Occipital lobe (tissue), 2 donors: ENCODE data around the gene LPIN1. TPM values are rescaled to one million over a fixed set of nuclear protein-coding genes. Genes with fewer than 3 reads are reported as not detected.

Source experiments
- DNase-seq: peaks from one replicate; lab custom pipeline; 2025; lab: John Stamatoyannopoulos, UW
- total RNA-seq: library from RNA; depleted of rRNA; stranded (reverse); fragments of >200 nt; gene quantifications from one replicate; pipeline ENCODE4 v1.2.3, GENCODE V29; 2014

LPIN1 gene
- total RNA-seq, 1 donor from 2014 or later, result 26.7 TPM

DNA sequence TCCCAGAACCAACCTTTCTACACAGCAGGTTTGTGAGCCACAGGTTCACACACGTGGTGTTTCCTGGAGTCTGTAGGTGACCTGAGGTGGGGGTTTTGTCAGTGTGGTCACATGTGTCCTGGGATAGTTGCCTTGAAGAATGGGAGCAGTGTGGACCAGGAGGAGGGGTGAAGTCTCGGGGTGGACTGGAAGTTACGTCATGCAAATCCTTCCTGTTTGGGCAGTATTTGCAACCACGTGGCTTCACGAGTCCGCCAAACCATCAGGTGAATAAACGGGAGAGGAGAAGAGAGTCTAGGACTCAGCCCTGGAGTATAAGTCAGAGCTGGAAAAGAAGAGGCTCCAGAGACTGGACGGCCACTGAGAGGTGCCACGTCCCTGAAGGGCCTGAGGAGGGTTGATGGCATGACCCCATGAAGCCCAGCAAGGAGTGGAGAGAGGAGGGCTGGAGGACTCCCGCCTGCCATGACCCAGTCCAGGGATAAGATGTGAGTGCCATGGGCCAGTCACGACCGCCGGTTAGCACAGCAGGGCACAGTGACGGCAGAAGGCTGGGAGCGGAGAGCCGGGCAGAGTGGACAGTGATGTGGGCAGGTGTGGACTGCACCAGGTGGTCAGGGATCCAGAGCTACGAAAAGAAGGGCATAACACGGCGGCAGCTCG, 16.5 kb downstream of the LPIN1 start:
- no peak for DNase-seq

DNA sequence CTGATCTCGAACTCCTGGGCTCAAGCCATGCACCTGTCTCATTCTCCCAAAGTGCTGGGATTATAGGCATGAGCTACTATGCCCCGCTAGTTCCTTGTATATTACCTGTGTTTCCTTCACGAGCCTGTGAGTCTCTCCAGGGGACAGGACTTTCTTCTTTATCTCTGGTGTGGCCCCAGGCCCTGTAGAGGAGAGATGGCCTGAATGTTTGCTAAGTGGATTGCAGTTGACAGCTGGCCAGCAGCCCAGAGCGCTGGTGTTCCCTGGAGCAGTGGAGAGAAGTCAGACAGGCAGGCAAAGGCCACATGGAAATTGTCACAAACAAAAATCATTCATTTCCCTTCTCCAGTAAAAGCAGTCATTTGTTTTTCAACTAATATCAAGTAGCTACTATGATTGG, 17.9 kb downstream of the LPIN1 start:
- DNase-seq, result no peak

DNA sequence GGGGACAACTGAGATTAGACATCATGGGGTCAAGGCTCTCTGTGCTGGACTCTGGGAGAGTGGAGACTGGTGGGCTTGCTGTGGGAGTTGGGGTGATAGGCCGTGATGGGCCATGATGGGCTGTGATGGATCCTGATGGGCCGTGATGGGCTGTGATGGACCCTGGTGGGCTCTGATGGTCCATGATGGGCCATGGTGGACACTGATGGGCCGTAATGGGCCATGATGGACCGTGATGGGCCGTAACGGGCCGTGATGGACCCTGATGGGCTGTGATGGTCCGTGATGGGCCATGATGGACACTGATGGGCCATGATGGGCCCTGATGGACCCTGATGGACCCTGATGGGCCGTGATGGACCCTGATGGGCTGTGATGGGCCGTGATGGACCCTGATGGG, 18.5 kb downstream of the LPIN1 start:
- no peak for DNase-seq

DNA sequence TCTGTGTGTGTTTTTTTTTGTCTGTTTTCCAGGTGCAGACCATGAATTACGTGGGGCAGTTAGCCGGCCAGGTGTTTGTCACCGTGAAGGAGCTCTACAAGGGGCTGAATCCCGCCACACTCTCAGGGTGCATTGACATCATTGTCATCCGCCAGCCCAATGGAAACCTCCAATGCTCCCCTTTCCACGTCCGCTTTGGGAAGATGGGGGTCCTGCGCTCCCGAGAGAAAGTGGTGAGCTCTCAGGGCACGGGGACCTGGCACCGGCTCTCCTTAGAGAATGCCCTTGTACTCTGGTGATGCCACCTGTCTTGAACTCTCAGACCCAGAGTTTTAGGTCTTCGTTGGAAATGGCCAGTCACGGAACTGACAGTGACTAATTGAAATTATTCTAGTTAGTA, 19.1 kb downstream of the LPIN1 start:
- no peak for DNase-seq

DNA sequence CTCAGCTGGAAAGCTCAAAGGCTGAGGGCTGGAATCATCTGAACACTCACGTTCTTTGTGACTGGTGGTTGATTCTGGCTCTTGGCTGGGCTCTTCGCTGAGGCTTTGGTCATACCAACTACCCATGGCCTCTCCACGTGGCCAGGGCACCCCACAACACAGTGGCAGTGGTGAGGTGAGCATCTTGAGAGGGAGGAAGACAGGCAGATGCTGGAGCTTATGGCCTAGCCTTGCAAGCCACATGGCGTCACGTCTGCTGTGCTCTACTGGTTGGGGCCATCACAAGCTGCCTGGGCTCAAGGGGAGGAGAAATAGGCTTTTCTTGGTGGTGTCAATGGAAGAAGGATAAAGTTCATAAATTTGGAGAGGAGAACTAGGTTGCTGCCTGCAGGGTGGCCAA, 19.6 kb downstream of the LPIN1 start:
- DNase-seq, result no peak

DNA sequence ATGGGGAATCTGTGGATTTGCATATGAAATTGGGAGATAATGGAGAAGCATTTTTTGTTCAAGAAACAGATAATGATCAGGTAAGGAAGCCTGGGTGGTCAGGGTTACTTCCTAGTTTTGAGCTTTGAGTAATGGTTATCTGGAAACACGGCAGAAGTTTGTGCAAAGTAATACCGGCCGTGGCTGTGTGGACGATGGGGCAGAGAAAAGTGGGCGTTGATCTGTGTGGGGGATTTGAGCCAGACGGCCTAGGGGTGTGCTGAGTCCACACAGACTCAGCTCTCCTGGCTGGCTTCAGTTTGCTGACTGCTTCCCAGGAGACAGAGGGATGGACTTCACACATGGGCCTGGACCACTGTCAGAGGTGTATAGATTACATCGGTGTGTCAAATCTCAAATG, 21.3 kb downstream of the LPIN1 start:
- DNase-seq, result no peak

DNA sequence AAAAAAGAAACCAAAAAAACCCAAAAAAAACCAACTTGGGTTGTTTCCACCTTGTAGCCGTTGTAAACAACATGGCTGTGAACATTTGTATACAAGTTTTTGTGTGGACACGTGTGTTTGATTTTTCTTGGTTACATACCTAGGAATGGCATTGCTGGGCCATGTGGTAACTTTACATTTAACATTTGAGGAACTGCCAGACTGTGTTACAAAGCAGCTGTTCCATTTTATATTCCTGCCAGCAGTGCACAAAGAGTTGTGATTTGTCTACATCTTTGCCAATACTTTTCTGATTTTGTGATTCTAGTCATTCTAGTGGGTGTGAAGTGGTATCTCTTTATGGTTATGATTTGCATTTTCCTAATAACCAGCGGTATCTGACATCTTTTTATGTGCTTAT, 22.5 kb downstream of the LPIN1 start:
- DNase-seq, result no peak

DNA sequence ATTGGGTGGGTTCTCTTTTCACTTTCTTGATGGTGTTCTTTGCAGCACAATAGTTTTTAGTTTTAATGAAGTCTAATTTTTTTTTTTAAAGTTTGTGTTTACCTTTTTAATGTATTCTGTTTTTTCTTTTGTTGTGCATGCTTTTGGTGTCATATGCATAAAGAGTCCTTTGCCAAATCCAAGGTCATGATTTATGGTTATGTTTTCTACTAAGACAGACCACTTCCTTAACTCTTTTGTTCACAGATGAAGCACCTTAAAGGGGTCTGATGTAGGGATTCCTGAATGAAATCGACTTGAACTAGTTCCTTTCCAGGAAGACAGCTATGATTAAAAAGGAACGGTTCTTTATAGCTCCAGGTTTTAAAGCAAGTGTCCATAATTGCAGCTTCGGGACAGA, 23.1 kb downstream of the LPIN1 start:
- no peak for DNase-seq

DNA sequence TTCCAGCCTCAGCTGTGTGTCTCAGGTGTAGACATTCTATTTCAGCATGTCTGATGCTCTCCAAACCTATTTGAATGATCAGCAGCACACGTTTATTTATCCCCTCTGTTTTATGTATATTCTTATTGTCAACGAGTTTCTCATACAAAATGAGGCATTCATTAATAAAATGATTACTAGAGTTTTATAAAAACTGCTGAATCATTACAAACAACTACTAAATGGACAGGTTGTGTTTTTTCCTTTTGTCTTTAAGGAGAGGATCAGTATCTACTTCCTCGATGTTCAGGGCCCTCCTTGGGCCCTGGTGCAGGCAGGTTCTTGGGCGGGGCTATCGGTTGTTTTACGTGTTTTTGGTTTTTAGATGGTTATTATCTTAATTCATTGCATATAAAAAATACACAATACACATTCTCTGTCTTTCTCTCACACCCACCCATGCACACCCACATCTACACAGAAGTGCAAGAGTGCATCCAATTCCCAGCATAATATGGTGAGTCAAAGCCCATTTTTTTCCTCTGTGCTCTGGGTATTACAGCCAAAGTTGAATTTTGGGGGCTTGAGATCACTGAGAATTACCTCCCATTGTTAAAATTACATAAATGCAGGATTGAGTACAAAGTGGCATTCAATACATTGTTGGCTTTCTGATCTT, 24.2 kb downstream of the LPIN1 start:
- no peak for DNase-seq

DNA sequence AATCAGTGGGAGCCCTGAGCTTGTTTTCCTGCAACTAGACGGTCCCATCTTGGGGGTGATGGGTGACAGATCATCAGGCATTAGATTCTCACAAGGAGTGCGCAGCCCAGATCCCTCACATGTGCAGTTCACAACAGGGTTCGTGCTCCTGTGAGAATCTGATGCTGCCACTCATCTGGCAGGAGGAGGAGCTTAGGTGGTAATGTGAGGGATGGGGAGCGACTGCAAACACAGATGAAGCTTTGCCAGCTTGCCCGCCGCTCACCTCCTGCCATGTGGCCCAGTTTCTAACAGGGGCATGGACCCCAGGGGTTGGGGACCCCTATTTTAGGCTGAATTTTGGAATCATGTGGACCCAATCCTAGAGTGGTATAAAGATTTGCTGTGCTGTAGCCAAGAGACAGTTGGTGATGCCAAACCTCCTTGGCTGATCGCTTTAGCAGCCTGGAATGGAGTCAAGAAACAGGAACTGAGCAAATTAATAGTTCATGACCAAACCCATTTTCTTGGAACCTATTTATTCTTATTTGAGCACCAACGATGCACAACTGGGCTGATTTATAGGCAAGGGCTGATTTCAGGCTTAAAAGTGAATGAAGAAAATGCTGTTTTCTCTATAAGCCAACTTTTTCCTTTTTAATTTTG, 25.7 kb downstream of the LPIN1 start:
- no peak for DNase-seq

DNA sequence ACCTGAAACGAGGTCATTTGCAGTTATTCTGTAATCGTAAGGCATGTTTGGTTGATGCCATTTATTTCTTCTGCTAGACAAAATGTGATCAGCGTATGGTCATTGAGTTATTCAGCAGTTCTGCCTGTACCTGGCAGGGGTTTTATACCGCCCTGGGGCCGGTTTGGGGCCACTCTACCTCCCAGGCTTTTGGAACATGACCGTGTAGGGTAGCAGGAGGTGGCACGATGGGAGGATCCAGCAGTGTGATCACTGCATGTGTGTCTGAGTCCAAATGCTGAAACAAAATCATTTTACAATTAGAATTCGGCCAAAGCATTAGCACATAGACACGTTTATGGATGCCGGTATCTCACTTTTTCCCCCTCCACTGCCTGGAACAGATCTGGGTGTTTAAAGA, 26.7 kb downstream of the LPIN1 start:
- no peak for DNase-seq

DNA sequence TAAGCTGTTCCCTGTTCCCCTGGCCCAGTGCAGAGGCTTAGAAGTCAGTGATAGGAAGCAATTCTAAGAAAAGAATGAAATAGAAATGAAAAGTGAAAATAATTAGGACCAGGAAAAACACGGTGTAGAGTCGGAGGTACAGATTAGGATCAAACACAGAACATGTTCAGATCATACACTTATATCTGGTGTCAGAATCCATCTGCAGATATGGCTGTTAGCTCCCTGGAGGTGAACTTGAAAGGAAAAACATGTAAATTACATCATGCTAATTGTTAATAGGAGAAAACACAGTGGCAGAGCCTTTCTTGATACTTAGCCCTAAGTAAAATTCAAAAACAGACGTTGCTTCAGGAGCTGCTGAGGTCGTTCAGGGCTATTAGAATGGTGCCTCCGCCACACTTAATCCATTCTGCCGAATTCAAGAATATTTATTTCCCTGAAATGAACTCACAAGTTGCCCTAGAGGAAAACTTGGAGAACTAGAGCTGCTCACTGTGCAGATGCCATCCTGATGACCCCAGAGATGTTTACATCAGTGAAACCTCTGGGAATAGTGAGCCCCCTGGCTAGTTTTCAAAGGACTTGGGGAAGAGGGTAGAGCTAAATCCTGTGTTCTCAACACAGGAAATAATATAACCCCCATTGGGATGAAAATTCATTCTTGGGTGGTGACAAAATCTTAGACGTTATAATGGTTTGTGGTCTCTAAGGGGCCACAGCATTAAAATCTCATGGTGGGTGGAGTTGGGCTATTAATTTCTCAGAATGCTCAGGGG, 27.5 kb downstream of the LPIN1 start:
- DNase-seq, result no peak

DNA sequence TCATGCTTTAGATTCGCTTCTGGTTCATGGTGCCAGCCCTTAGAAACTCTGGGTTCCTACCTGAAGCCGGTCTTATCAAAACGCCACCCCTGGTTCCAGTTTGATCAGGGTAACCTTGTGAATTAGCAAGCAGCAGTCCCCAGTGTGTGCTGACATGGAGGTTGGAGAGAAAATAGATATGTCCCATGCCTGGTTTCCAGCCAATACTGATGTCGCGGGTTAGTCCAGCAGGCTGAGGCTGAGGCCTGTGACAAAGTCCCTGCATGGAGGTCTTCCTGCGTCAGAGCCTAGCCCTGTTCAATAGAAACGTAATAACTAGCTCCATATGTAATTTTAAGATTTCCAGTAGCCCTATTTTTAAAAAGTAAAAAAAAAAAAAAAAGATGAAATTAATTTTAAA, 28.2 kb downstream of the LPIN1 start:
- DNase-seq, result no peak

DNA sequence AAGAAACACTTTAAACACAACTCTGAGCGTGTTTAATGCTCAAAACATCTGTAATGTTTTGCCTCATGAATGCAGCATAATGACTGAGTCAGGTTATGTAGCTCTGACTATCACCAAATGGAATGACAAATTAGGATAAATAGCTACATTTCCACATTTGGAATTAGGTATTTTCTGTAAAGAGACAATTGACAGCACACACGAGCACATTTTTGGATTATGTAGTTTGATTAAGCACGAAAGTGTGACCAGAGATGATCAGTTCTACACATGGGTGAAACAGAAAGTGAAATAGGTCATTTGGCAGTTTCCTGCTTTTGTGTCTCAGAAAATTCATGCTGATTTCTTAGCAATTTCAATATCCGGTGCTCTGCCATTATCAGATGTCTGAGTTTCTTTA, 29.0 kb downstream of the LPIN1 start:
- no peak for DNase-seq

DNA sequence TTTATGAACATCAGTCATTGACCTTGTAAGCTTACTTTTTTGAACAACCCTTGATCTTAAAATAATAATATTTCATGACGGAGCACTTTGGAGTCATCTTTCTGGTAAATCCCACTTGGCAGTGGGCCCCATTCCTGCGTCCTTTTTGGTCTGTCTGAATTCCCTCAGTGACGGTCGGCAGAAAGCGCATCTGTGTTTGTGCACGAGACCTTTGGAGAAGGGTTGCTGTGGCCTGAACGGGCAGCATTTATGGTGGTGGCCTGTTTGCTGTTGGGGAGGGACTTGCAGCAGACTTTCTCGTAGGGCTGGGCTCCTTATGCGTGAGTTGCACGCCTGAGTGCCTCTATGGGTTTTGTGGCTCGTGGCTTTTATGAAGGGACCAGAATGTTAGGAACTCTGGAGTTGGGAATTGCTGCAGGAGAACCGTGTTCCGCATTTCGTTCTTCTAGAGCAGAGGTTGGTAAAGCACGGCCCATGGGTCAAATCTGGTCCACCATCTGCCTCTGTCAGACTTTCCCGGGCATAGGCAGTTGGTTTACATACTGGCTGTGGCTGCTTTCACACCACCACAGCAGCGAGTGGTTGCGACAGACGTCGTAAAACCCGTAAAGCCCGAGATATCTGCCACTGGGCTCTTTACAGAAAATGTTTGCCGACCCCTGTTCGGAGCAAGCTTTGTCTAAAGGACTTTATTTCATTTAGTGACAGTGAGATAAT, 30.8 kb downstream of the LPIN1 start:
- no peak for DNase-seq

DNA sequence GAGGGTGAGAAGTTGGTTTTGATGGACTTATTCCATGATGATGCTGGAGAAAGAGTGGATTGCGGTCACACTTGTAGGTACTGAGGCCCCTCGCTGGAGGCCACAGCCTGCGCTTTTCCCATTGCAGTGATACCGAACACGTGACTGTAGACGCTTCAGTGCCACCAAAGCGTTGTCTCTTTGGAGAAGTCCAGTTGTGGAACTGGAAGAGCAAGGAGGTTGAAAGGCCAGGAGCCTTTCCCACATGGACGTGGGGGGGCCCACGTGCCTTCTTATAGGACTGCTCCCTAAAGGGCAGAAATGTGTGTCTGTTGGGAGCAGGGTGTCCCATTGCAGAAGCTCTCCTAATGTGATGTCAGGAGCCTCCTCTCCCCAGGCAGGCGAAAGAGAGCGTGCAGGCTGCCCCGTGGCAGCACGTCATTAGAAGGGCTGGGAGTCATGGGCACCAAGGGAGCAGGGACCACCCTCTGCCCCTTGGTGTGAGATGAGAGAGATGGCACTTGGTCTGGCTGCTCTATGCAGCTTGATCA, 31.5 kb downstream of the LPIN1 start:
- DNase-seq, result no peak

DNA sequence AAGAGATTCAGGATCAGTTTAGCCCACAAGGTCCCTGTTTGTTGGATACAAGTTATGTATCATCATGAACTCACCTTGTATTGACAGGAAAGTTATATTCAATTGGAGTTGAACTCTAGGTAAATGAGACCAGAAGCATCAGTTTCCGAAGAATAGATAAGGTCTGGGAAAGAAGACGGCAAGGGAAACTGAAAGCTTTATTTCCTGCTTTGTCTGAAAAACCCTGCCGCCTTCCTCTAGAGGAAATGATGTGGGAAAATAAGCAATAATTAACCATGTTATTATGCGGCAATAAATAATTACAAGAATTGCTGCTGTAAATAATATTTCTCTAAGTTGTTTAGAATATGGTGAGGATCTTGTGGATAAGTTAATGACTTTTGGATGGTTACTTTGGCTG, 32.0 kb downstream of the LPIN1 start:
- DNase-seq, result no peak

DNA sequence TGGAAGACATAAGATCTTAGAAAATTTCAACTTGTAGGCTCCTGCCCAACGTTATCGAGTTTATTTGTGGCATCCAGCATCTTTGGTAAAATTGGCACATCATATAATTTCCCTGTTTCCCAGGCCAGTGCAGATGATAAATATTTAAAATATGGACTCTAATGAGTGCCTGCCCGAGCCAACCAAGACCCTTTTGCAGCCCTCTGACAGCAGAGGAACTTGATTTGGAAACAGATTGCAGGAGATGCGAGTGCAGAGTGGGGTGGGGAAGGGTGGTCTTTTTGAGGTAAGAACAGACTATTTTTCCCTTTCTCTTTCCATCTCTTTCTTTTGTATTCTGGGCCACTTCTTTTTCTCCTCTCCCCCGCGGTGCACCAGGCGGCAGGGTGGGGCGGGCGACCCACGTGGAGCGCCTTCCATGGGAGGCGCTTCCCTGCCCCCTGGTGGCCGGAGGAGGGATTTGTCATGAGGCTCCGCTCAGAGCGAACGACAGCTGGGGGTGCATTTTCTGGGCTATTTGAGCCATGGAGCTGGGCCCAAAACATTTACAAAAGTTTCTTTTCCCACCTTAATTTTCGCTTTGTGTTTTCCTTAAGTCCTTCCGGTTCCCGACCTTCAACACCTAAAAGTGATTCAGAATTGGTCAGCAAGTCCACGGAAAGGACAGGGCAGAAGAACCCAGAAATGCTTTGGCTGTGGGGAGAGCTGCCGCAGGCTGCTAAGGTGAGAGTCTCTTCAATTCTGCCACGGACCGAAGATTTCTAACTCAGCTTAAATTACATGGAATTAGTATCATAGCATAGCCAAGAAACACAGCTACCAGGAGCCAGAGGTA, 32.7 kb downstream of the LPIN1 start:
- peak; percentile 60 for DNase-seq

DNA sequence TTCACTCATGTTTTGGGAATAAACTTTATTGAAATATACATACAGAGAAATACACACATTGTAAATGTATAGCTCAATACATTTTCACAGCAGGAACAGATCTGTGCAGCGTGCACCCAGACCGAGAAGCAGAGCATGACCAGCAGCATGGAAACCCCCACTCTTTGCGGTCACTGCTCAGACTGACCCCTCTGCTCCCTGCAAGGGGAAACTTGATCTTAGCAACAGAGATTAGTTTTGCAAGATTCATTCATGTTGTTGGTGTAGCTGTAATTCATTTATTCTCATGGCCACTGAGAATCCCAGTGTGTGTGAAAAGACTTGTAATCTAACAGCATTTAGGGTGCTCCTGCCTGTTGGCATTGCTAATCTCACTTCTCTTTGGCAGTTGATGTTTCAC, 35.2 kb downstream of the LPIN1 start:
- no peak for DNase-seq

DNA sequence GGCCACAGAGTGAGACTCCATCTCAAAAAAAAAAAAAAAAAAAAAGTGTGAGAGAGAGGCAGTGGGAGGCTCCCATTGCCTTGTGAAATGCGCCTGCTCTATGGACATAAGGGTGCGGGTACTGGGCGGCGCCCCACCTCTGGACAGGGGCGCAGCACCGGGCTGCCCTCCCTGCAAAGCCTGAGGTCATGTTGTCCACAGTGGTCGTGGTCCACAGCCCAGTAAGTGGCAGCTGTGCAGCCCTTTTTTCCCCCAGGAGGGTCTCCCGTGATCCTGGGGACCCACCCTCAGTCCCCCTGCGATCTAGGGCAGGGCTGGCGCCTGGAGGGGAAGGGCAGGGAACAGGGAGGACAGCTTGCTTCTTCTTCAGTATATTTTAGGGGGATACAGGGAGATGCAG, 37.8 kb downstream of the LPIN1 start:
- DNase-seq, result no peak
